Loucy (cell line): ENCODE results near the gene CIRBP.

Source experiments
- H2AFZ ChIP-seq: fragments of 200-600 bp; sonication (generic); 2 replicates; pipeline ENCODE4 v1.6.0; 2016; ENCODE audit warnings: antibody characterized with exemption, mild to moderate bottlenecking, low read length, moderate library complexity
- H3F3A ChIP-seq: fragments of 200-600 bp; 2 replicates; pipeline ENCODE4 v1.6.0; 2016; ENCODE audit warnings: antibody characterized with exemption, low read depth, mild to moderate bottlenecking
- H3K27me3 ChIP-seq: fragments of 200-600 bp; sonication (generic); 2 replicates; pipeline ENCODE4 v1.6.1; 2014; ENCODE audit warnings: low read length, mild to moderate bottlenecking; ENCODE audit not compliant: insufficient read depth, poor library complexity, severe bottlenecking
- H3K36me3 ChIP-seq: fragments of 200-600 bp; sonication (generic); 2 replicates; pipeline ENCODE4 v1.6.1; 2016; ENCODE audit warnings: low read length; ENCODE audit not compliant: insufficient read depth
- H3K4me1 ChIP-seq: fragments of 200-600 bp; sonication (generic); 2 replicates; pipeline ENCODE4 v1.5.1; 2014; ENCODE audit warnings: low read length, mild to moderate bottlenecking; ENCODE audit not compliant: insufficient read depth, poor library complexity, severe bottlenecking
- H3K4me2 ChIP-seq: fragments of 200-600 bp; sonication (generic); 2 replicates; pipeline ENCODE4 v1.6.0; 2014; ENCODE audit warnings: antibody characterized with exemption, low read length, low read depth, mild to moderate bottlenecking; ENCODE audit not compliant: poor library complexity, severe bottlenecking
- H3K4me3 ChIP-seq: fragments of 200-600 bp; sonication (generic); 2 replicates; pipeline ENCODE4 v1.5.1; 2014; ENCODE audit warnings: low read length, mild to moderate bottlenecking, mixed read lengths; ENCODE audit not compliant: poor library complexity, severe bottlenecking
- H3K79me2 ChIP-seq: fragments of 200-600 bp; sonication (generic); 2 replicates; pipeline ENCODE4 v1.6.1; 2014; ENCODE audit warnings: low read length; ENCODE audit not compliant: insufficient read depth
- H3K9ac ChIP-seq: fragments of 200-600 bp; sonication (generic); 2 replicates; pipeline ENCODE4 v1.6.0; 2014; ENCODE audit warnings: mild to moderate bottlenecking, low read depth, low read length, moderate library complexity; ENCODE audit not compliant: poor library complexity, severe bottlenecking
- H3K9me2 ChIP-seq: fragments of 200-600 bp; sonication (generic); replicated peaks from 2 replicates; pipeline ENCODE4 v1.6.1; 2016; ENCODE audit warnings: low read depth, low read length, mixed read lengths
- H3K9me3 ChIP-seq: fragments of 200-600 bp; sonication (generic); 2 replicates; pipeline ENCODE4 v1.6.1; 2014; ENCODE audit warnings: mild to moderate bottlenecking, antibody characterized with exemption, low read length, low read depth; ENCODE audit not compliant: insufficient read depth
- H4K20me1 ChIP-seq: fragments of 200-600 bp; sonication (generic); 2 replicates; pipeline ENCODE4 v1.6.0; 2014; ENCODE audit warnings: antibody characterized with exemption, low read length, mild to moderate bottlenecking; ENCODE audit not compliant: insufficient read depth, poor library complexity, severe bottlenecking
- CTCF ChIP-seq: fragments of 200-600 bp; sonication (generic); conservative IDR thresholded peaks from 2 replicates; pipeline ENCODE4 v1.5.1; 2014; ENCODE audit warnings: mild to moderate bottlenecking, antibody characterized with exemption, low read length
- EZH2phosphoT487 ChIP-seq: fragments of 200-600 bp; IDR thresholded peaks from 2 replicates; pipeline ENCODE4 v1.6.1; 2018; ENCODE audit warnings: antibody characterized with exemption, mild to moderate bottlenecking, moderate library complexity, borderline replicate concordance

The CIRBP gene

DNA sequence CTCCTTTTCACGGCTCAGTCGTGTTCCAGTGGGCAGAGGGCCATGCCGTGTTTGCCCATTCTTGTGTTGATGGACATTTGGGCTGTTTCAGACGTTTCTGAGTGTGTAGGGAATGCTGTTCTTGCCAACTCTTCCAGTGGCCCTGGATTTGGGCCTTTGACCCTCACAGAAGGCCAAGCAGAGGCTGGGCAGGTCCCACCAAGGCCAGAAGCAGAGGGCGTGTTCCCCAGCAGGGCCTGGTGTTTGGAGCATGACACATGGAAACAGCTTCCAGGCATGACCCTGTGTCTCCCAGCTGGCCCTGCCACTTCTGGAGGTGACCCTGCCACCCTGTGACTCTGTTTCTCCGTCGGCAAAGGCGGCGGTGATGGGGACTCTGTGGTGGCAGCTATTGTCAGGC is 52.4 kb downstream of the CIRBP start:
- Histone ChIP-seq H3K9ac (no peak overlapping the region), H3K4me3 (no peak overlapping the region), H3F3A (no peaks in the 10 kb centered on the region), H2AFZ (no peak overlapping the region), H3K4me2 (no peak overlapping the region), H3K27me3 (no peaks in the 10 kb centered on the region), H3K36me3 (no peaks in the 10 kb centered on the region), H3K9me3 (no peaks in the 10 kb centered on the region), H3K4me1 (no peaks in the 10 kb centered on the region), H3K79me2 (no peaks in the 10 kb centered on the region), H3K9me2 (no peaks in the 10 kb centered on the region), H4K20me1 (no peaks in the 10 kb centered on the region)
- TF ChIP-seq EZH2phosphoT487 (no peak), CTCF (no peak)

DNA sequence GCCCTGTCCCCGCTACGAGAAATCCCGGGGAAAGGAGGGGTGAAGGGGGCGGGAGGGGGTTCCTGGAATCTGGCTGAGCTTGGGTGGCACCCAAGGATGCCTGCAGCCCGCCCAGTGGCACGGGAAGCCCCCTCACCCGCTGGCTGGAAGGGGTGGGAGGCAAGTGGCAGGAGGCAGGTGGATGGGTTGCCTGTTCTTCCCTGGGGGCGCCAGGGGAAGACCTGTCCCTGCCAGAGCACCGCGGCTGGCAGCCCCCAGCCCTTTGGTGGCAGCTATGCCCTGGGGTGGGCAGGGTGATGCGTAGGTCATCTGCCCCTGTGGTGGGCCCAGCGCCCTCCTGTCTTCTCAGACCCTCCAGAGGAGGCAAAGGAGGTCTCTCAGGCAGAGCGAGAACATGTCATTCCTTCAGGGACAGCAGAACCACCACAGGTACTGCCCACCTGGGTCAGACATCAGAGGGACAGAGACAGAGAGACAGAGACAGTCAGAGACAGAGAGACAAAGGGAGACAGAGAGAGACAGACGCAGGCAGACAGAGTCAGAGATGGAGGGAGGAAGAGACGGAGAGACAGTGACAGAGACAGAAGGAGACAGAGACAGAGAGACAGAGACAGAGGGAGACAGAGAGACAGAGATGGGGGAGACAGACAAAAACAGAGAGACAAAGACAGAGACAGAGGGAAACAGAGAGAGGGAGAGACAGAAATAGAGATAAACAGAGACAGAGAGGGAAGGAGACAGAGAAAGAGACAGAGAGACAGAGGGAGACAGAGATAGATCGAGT is 53.3 kb downstream of the CIRBP start:
- Histone ChIP-seq H2AFZ (no peak overlapping the region), H3K4me1 (no peaks in the 10 kb centered on the region), H3K27me3 (no peaks in the 10 kb centered on the region), H3F3A (no peaks in the 10 kb centered on the region), H3K79me2 (no peaks in the 10 kb centered on the region), H3K9me3 (no peaks in the 10 kb centered on the region), H3K9me2 (no peaks in the 10 kb centered on the region), H3K4me2 (no peak overlapping the region), H3K36me3 (no peaks in the 10 kb centered on the region), H3K9ac (no peak overlapping the region), H4K20me1 (no peaks in the 10 kb centered on the region), H3K4me3 (no peak overlapping the region)
- no peak for TF ChIP-seq EZH2phosphoT487
- TF ChIP-seq CTCF: no peak

GRCh38 chr19:1324249-1324805 is 55.2 kb downstream of the CIRBP start:
- H3K9me3 ChIP-seq: no peaks in the 10 kb centered on the region
- no peaks in the 10 kb centered on the region for H3K4me1 ChIP-seq
- TF ChIP-seq CTCF: no peak
- TF ChIP-seq EZH2phosphoT487: no peak
- H3K27me3 ChIP-seq: no peaks in the 10 kb centered on the region
- H3K4me2 ChIP-seq: no peak overlapping the region
- no peak overlapping the region for H3K4me3 ChIP-seq
- H3K9ac ChIP-seq: no peak overlapping the region
- no peaks in the 10 kb centered on the region for H3K36me3 ChIP-seq
- H3K79me2 ChIP-seq: no peaks in the 10 kb centered on the region
- H3K9me2 ChIP-seq: no peaks in the 10 kb centered on the region
- no peaks in the 10 kb centered on the region for H3F3A ChIP-seq
- H2AFZ ChIP-seq: no peak overlapping the region
- no peaks in the 10 kb centered on the region for H4K20me1 ChIP-seq
